OCI-LY7 (cell line): Measurements from ENCODE around the gene SND1.

ENCODE experiments used
- EZH2phosphoT487 ChIP-seq: fragments of 200-600 bp; sonication (generic); IDR thresholded peaks from 2 replicates; pipeline ENCODE4 v1.6.1; 2018; ENCODE audit warnings: low read depth, borderline replicate concordance, mild to moderate bottlenecking, mixed run types, antibody characterized with exemption, low read length, moderate library complexity, mixed read lengths
- TF ChIP-seq, protein P1 (sequence below): fragments of 200-600 bp; sonication (generic); conservative IDR thresholded peaks from 2 replicates; pipeline ENCODE4 v1.5.1; 2014; ENCODE audit warnings: mild to moderate bottlenecking, antibody characterized with exemption, low read length, moderate library complexity, mixed read lengths

- TF ChIP-seq, protein P1, sequence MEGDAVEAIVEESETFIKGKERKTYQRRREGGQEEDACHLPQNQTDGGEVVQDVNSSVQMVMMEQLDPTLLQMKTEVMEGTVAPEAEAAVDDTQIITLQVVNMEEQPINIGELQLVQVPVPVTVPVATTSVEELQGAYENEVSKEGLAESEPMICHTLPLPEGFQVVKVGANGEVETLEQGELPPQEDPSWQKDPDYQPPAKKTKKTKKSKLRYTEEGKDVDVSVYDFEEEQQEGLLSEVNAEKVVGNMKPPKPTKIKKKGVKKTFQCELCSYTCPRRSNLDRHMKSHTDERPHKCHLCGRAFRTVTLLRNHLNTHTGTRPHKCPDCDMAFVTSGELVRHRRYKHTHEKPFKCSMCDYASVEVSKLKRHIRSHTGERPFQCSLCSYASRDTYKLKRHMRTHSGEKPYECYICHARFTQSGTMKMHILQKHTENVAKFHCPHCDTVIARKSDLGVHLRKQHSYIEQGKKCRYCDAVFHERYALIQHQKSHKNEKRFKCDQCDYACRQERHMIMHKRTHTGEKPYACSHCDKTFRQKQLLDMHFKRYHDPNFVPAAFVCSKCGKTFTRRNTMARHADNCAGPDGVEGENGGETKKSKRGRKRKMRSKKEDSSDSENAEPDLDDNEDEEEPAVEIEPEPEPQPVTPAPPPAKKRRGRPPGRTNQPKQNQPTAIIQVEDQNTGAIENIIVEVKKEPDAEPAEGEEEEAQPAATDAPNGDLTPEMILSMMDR = no peak
- no peak for TF ChIP-seq EZH2phosphoT487
Measured at GRCh38 chr7:128128401-128128800, 476.4 kb downstream of the SND1 start.
